ENCODE measurements around the gene FOXO3. TPM values are rescaled to one million over a fixed set of nuclear protein-coding genes. Genes with fewer than 3 reads are reported as not detected.

Gene FOXO3
- total RNA-seq, 1 donor from 2014 or later = 16.8 TPM

- no peak for TF ChIP-seq CTCF (conservative IDR thresholded peaks at IDR 0.05; ENCODE audit: low read depth, low read length)
- no peak for DNase-seq (ENCODE audit: low read depth)
- H3K4me3 ChIP-seq (ENCODE audit: low read depth, low read length) = no peak overlapping the region
Measured at GRCh38 chr6:108706649-108707048, 145.9 kb downstream of the FOXO3 start.

DNA sequence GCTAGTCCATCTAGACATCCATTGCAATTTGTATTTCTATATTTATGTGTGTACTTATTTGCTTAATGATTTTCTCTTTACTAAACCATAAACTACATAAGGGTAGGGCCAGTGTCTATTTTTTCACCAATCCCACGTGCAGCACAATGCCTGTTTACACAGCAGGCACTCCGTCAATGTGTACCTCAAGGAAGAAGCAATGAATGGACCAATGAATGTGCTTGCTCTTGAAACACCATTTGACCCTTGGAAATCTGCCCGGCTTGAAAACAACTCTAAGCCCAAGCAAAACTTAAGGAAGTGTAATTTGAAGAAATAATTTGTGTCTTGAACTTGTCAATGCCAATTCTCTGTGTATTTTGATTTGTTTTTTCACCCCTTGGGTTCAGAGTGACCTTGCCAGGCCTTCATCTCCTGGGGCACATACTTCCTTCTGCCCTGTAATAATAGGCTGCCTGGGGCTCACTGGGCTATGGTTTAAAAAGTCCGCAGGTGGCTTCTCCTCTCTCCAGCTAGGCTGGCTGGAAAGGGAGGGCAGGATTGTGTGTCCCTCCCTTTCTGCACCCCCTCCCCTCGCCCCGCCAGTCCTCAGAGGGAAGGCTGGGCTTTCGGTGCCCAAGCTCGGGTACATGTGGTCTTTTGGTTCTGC, 146.7 kb downstream of the FOXO3 start:
- TF ChIP-seq CTCF (conservative IDR thresholded peaks at IDR 0.05; ENCODE audit: low read depth, low read length) = no peak
- peak; percentile 45 for DNase-seq (ENCODE audit: low read depth)
- H3K4me3 ChIP-seq (ENCODE audit: low read depth, low read length) = no peak overlapping the region

DNA sequence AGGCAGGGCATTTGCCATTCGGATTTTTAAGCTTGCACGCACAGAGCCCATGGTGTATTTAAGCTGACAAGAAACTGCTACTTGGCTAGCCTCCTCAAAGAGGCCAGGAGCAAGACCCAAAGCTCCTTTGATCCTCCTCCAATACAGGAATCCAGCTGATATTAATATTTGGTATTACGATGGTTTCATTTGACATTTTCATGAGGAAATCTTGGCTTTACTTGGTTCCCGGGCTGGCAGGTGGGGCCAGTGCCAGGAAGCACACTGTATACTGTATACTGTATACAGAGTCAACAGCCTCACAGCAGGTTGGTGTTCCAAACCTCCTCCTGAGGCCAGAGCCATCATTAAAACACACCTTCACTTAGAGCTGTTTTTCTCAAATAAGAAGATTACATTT, 149.3 kb downstream of the FOXO3 start:
- no peak overlapping the region for H3K4me3 ChIP-seq (ENCODE audit: low read depth, low read length)
- no peak for TF ChIP-seq CTCF (conservative IDR thresholded peaks at IDR 0.05; ENCODE audit: low read depth, low read length)
- no peak for DNase-seq (ENCODE audit: low read depth)

DNA sequence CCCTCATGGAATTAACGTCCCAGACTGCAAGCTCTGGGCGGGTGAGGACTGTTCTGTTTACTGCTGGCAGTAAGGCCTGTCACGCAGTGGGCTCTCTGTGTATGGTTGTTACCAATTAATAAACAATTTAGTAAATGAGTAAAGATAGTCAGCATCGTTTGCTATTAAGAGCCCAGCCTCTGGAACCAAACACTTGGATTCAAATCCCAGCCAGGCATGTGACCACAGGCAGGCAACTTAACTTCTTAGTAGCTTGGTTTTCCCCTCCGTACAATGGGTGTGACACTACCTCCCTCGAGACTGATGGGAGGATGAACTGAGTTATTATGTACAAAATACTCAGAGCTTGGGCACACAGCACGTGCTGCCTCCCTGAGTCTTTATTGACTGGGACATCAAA, 149.8 kb downstream of the FOXO3 start:
- H3K4me3 ChIP-seq (ENCODE audit: low read depth, low read length) = no peak overlapping the region
- TF ChIP-seq CTCF (conservative IDR thresholded peaks at IDR 0.05; ENCODE audit: low read depth, low read length) = no peak
- DNase-seq (ENCODE audit: low read depth) = peak; percentile 47

GRCh38 chr6:108711071-108711470, 150.4 kb downstream of the FOXO3 start:
- no peak for TF ChIP-seq CTCF (conservative IDR thresholded peaks at IDR 0.05; ENCODE audit: low read depth, low read length)
- H3K4me3 ChIP-seq (ENCODE audit: low read depth, low read length) = no peak overlapping the region
- DNase-seq (ENCODE audit: low read depth) = no peak

DNA sequence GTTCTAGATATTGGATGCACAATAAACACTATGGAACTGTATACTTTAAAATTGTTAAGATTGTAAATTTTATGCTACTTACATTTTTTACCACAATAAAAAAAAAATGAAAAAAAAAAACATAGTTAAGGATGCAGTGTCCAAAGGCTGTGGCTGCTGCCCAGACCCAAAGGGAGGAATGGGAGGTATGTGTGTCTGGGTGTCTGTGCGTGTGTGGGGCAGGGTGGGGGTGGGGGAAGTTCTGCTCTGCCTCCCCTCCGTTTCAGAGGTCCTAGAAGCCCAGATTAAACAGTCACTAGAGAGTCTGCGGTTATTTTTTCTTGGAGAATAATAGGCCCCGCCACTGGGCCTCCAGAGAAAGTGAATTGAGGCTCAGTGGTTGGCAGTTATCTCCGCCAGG, 151.1 kb downstream of the FOXO3 start:
- no peak for DNase-seq (ENCODE audit: low read depth)
- TF ChIP-seq CTCF (conservative IDR thresholded peaks at IDR 0.05; ENCODE audit: low read depth, low read length) = no peak
- no peak overlapping the region for H3K4me3 ChIP-seq (ENCODE audit: low read depth, low read length)

DNA sequence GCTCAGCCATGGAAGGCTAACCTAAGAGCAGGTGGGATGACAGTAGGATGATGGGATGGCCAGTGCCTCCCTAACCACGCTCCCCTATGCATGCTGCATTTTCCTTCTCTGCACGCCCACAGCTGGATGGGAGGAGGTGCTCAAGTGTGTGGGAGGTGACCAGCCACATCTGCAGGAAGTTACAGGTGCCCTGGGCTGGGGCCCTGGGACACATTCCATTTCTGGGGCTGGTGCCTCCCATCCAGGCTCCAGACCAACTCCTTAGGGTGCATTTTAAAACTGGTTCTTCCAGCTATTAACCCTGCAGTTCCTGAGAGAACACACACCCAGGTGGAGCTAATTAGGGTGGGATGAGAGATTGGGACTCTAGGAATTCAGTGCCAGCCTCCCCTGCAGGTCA, 152.2 kb downstream of the FOXO3 start:
- TF ChIP-seq CTCF (conservative IDR thresholded peaks at IDR 0.05; ENCODE audit: low read depth, low read length) = no peak
- no peak for DNase-seq (ENCODE audit: low read depth)
- no peak overlapping the region for H3K4me3 ChIP-seq (ENCODE audit: low read depth, low read length)
